Small intestine (tissue), 16 donors: ENCODE measurements around the gene SLC25A24. TPM values are rescaled to one million over a fixed set of nuclear protein-coding genes. Genes with fewer than 3 reads are reported as not detected.
"Not testable (repeated sequence)": the region's sequence is repeated elsewhere in the genome, so short reads cannot be mapped to it uniquely, and the experiment has no call there.

ENCODE experiments used
- DNase-seq, 2 donors: peaks; one replicate each; pipeline versions ENCODE4 v3.0.0 to v3.0.0-alpha.2; 2013
- FAIRE-seq: peaks from 2 replicates; lab custom pipeline; 2012; peaks lifted over from hg19 to GRCh38; lab: Jason Lieb, UNC
- H3K27ac ChIP-seq, 3 donors: one replicate each; pipeline ENCODE4 v1.5.1; 2013; ENCODE audit warnings: low read length in 2 of 3, mild to moderate bottlenecking in 2 of 3, control low read depth in 1 of 3, inconsistent platforms in 1 of 3, low read depth in 1 of 3, moderate library complexity in 1 of 3
- H3K27me3 ChIP-seq, 3 donors: one replicate each; pipeline ENCODE4 v1.6.1; 2013; ENCODE audit warnings: low read length in 3 of 3, inconsistent platforms in 1 of 3; ENCODE audit not compliant: control insufficient read depth in 3 of 3, insufficient read depth in 3 of 3
- H3K36me3 ChIP-seq, 3 donors: one replicate each; pipeline ENCODE4 v1.6.1; 2013; ENCODE audit warnings: low read length in 3 of 3, inconsistent platforms in 1 of 3, low read depth in 1 of 3, mild to moderate bottlenecking in 1 of 3, moderate library complexity in 1 of 3; ENCODE audit not compliant: control insufficient read depth in 3 of 3, insufficient read depth in 2 of 3
- H3K4me1 ChIP-seq, 3 donors: one replicate each; pipeline ENCODE4 v1.6.1; 2013; ENCODE audit warnings: low read length in 2 of 3, inconsistent platforms in 1 of 3, low read depth in 1 of 3, mild to moderate bottlenecking in 1 of 3, moderate library complexity in 1 of 3; ENCODE audit not compliant: control insufficient read depth in 3 of 3, insufficient read depth in 2 of 3
- H3K4me3 ChIP-seq, 3 donors: one replicate each; pipeline ENCODE4 v1.5.1; 2013; ENCODE audit warnings: low read length in 3 of 3, control low read depth in 1 of 3, inconsistent platforms in 1 of 3, low read depth in 1 of 3, mild to moderate bottlenecking in 1 of 3, moderate library complexity in 1 of 3
- H3K9me3 ChIP-seq, 2 donors: one replicate each; pipeline ENCODE4 v1.6.1; 2013; ENCODE audit warnings: low read depth in 1 of 2, low read length in 1 of 2; ENCODE audit not compliant: control insufficient read depth in 2 of 2, insufficient read depth in 1 of 2
- WGBS, 3 donors: extraction: QIAGEN DNeasy Blood & Tissue Kit; methylation state at CpG; one replicate each; pipeline ENCODE4 v1.1.7; 2013; 5-methylcytosine and 5-hydroxymethylcytosine counted together
- long read RNA-seq, 10 donors: transcript quantifications; one replicate each; lab custom pipeline, GENCODE V29; 2026
- polyA plus RNA-seq, 4 donors: library from polyadenylated mRNA; stranded (reverse) in 3 of 4; unstranded in 1 of 4; fragments of 200-250 nt in 3 of 4; fragments of 120-200 nt in 1 of 4; gene quantifications; one replicate each; pipeline versions ENCODE4 v1.2.1 to v1.2.3, GENCODE V29; 2013
- donor health status: healthy with polysubstance abuse.
- donor health status: control.
- donor health status: control.
- donor health status: Bipolar disorder and iron deficiency.
- donor health status: healthy.

Gene SLC25A24
- polyA plus RNA-seq: 10 to 100 TPM; 31.7 to 43.4 (median 36.8) TPM
- long read RNA-seq, donor 1: 0 reads
- long read RNA-seq, donor 2, full-length matches to known transcripts: 6 of 11 reads
- long read RNA-seq, donor 2, partial matches to known transcripts: 5 of 11 reads
- long read RNA-seq, donor 2, other reads (novel, unspliced or antisense): 0 of 11 reads
- long read RNA-seq, donor 3, full-length matches to known transcripts: 10 of 28 reads
- long read RNA-seq, donor 3, partial matches to known transcripts: 18 of 28 reads
- long read RNA-seq, donor 3, other reads (novel, unspliced or antisense): 0 of 28 reads
- long read RNA-seq, donor 4: 0 reads
- long read RNA-seq, donor 5, full-length matches to known transcripts: 2 of 2 reads
- long read RNA-seq, donor 5, partial matches to known transcripts: 0 of 2 reads
- long read RNA-seq, donor 5, other reads (novel, unspliced or antisense): 0 of 2 reads
- long read RNA-seq, donor 6, full-length matches to known transcripts: 9 of 27 reads
- long read RNA-seq, donor 6, partial matches to known transcripts: 18 of 27 reads
- long read RNA-seq, donor 6, other reads (novel, unspliced or antisense): 0 of 27 reads
- long read RNA-seq, donor 7: 0 reads
- long read RNA-seq, donor 8, full-length matches to known transcripts: 3 of 3 reads
- long read RNA-seq, donor 8, partial matches to known transcripts: 0 of 3 reads
- long read RNA-seq, donor 8, other reads (novel, unspliced or antisense): 0 of 3 reads
- long read RNA-seq, donor 9, full-length matches to known transcripts: 2 of 2 reads
- long read RNA-seq, donor 9, partial matches to known transcripts: 0 of 2 reads
- long read RNA-seq, donor 9, other reads (novel, unspliced or antisense): 0 of 2 reads
- long read RNA-seq, donor 10, full-length matches to known transcripts: 22 of 22 reads
- long read RNA-seq, donor 10, partial matches to known transcripts: 0 of 22 reads
- long read RNA-seq, donor 10, other reads (novel, unspliced or antisense): 0 of 22 reads

GRCh38 chr1:108199781-108200686 is at the start of gene SLC25A24:
SLC25A24 (minus strand) TSS chr1:108200343; CDS start chr1:108200138, 205 bp downstream.
- H3K27me3 ChIP-seq: no peaks in the 10 kb centered on the region
- DNase-seq (peak; percentile 88 to 91), FAIRE-seq (no peak)
- WGBS, 3 donors: 0 to 1% (median 0%) methylated on average over 67 to 97 of the region's 97 CpGs
- peak within 1 kb of the TSS; percentile 81 to 86 (median 81) for H3K4me3 ChIP-seq
- H3K27ac ChIP-seq: peak within 1 kb of the TSS; percentile 95 to 98 (median 96)
- H3K9me3 ChIP-seq: peaks cover 0 to 11% of the 10 kb centered on the region in 2 donors
- H3K36me3 ChIP-seq: peaks cover 0 to 9% (median 2%) of the 10 kb centered on the region in 3 donors
- peaks cover 2 to 14% (median 5%) of the 10 kb centered on the region in 3 donors for H3K4me1 ChIP-seq

- H3K36me3 ChIP-seq, H3K9me3 ChIP-seq, H3K4me3 ChIP-seq, DNase-seq, H3K27me3 ChIP-seq, H3K4me1 ChIP-seq, FAIRE-seq, H3K27ac ChIP-seq: not testable (repeated sequence)
- WGBS, 3 donors: no CpG with 5 or more reads among the region's 3 CpGs
Observed at GRCh38 chr1:108243976-108244375, 43.8 kb upstream of the SLC25A24 start, which contains the start of gene NBPF4. NBPF4 (minus strand) TSS chr1:108244076; CDS start chr1:108243761, 315 bp downstream.

DNA sequence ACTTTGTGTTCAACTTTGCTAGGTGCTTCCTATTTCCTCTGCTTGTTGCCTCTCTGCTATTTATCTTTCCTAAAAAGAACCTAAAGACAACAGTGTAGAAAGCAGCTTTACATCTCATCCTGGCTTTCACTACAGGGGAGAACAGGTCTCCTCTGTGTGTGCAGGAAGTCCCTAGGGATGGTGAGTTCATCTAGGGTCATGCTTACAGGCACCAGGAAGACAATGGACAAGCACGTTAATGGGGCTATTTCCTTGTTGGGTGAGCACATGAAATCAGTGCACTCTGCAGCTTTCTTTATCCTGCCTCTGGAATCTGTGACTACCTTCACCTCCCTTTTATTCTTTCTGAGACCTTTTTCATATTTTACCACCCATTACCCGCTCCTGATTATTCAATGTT is 39.3 kb upstream of the SLC25A24 start:
- not testable (repeated sequence) for H3K4me3 ChIP-seq, H3K27ac ChIP-seq, H3K27me3 ChIP-seq, H3K36me3 ChIP-seq, H3K9me3 ChIP-seq, FAIRE-seq, DNase-seq, H3K4me1 ChIP-seq
- no CpG with 5 or more reads among the region's 2 CpGs for WGBS, 3 donors

- no CpG with 5 or more reads among the region's 2 CpGs for WGBS, 3 donors
- H3K36me3 ChIP-seq, H3K9me3 ChIP-seq, FAIRE-seq, H3K4me3 ChIP-seq, DNase-seq, H3K4me1 ChIP-seq, H3K27me3 ChIP-seq, H3K27ac ChIP-seq: not testable (repeated sequence)
Observed at GRCh38 chr1:108235308-108235707, 35.2 kb upstream of the SLC25A24 start.

- H3K27ac ChIP-seq, H3K4me3 ChIP-seq, DNase-seq, H3K36me3 ChIP-seq, H3K9me3 ChIP-seq, FAIRE-seq, H3K27me3 ChIP-seq, H3K4me1 ChIP-seq: not testable (repeated sequence)
- WGBS, 3 donors: no CpG with 5 or more reads among the region's 3 CpGs
Observed at GRCh38 chr1:108232183-108232582, 32.0 kb upstream of the SLC25A24 start.

DNA sequence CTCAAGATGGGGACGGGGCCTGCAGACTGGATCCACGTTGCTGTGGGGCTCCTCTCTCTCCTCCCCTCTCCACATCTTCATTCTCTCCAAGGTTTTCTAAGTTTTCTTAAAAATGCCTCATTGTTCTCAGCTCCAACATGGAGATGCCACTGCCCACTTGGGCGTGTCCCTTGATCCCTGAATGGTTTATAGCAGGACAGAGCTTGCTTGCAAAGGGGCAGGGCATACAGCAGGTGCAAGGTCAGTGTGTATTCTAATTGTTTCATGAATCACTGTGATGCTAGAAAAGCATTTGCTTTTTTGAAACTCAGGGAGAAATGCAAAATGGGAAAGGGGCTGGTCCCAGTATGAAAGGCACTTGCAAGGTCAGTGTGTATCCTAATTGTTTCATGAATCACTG is 29.8 kb upstream of the SLC25A24 start:
- DNase-seq, H3K27me3 ChIP-seq, H3K9me3 ChIP-seq, H3K27ac ChIP-seq, FAIRE-seq, H3K36me3 ChIP-seq, H3K4me3 ChIP-seq, H3K4me1 ChIP-seq: not testable (repeated sequence)
- WGBS, 3 donors: no CpG with 5 or more reads among the region's 3 CpGs

GRCh38 chr1:108227772-108228171 is 27.6 kb upstream of the SLC25A24 start:
- H3K4me3 ChIP-seq, H3K9me3 ChIP-seq, H3K4me1 ChIP-seq, FAIRE-seq, H3K36me3 ChIP-seq, DNase-seq, H3K27me3 ChIP-seq, H3K27ac ChIP-seq: not testable (repeated sequence)
- WGBS, 3 donors: no CpG with 5 or more reads among the region's 7 CpGs
